GM19025 (cell line): ENCODE measurements around the gene GNS.
"Not testable (repeated sequence)": the region's sequence is repeated elsewhere in the genome, so short reads cannot be mapped to it uniquely, and the experiment has no call there.

Experiments
- ATAC-seq: cut with Tn5 transposase; IDR thresholded peaks from one replicate; pipeline ENCODE4 v1.9.1; 2021; ENCODE audit warnings: mild to moderate bottlenecking, low read depth, moderate library complexity; ENCODE audit not compliant: unreplicated experiment

The GNS gene

DNA sequence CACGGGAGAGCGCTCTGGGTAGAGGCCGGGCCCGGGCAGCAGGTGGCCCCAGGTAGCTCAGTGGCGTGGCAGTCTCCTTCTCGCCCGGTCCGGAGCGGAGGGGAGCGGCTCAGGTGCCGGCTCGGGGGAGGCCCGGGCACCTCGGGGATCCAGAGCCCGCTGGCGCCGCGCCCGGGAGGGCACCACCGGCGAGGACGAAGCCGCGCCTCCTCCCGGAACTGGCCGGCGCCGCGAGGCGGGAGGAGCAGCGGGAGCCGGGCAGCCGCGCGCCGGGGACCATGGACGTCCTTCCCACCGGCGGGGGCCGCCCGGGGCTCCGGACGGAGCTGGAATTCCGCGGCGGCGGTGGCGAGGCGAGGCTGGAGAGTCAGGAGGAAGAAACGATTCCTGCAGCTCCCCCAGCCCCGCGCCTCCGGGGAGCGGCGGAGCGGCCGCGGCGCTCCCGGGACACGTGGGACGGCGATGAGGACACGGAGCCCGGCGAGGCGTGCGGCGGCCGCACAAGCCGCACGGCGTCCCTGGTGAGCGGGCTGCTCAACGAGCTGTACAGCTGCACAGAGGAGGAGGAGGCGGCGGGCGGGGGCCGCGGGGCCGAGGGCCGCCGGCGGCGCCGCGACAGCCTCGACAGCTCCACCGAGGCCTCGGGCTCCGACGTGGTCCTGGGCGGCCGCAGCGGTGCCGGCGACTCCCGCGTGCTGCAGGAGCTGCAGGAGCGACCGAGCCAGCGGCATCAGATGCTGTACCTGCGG lies 21.5 kb upstream of the GNS start:
- peak; percentile 48 for ATAC-seq

- ATAC-seq: no peak
Observed at GRCh38 chr12:64780132-64780530, 20.9 kb upstream of the GNS start.

DNA sequence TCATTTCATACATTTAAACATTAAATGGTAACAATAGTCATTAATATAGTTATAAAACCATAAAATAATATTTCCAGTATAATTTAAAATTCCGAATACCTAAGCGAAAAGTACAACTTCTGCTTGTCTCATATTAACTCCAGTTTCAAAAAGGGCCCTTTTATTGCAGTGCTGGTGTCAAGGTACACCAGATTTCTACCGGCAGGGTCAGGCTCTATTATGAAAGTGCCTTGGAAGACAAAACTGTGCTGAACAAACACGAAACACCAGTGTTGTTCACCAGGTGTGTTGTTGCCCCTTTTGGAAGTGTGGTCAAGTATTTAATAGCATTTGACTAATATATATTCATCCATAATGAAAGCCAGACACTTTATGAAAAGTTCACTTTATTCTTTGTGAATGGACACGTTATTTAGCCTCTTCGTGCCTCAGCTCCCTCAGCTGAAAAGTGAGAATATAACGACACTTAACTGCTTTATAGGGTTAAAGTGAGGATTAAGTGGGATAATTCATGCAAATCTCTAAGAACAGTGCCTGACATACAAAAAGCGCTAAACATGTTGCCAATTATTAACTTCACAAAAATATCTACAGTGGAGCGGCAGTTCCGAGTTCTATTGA lies 20.3 kb upstream of the GNS start:
- ATAC-seq: no peak

DNA sequence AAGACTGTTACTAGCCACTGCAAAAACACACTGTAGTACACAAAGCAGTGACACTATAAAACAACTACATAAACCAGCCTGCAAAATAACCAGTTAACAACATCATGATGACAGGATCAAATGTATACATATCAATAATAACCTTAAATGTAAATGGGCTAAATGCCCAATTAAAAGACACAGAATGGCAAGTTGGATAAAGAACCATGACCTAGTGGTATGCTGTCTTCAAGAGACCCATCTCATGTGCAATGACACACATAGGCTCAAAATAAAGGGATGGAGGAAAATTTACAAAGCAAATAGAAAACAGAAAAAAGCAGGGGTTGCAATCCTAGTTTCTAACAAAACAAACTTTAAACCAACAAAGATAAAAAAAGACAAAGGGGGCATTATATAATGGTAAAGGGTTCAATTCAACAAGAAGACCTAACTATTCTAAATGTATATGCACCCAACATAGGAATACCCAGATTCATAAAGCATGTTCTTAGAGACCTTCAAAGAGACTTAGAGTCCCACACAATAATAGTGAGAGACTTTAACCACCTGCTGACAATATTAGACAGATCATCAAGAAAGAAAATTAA lies 16.0 kb upstream of the GNS start:
- not testable (repeated sequence) for ATAC-seq

DNA sequence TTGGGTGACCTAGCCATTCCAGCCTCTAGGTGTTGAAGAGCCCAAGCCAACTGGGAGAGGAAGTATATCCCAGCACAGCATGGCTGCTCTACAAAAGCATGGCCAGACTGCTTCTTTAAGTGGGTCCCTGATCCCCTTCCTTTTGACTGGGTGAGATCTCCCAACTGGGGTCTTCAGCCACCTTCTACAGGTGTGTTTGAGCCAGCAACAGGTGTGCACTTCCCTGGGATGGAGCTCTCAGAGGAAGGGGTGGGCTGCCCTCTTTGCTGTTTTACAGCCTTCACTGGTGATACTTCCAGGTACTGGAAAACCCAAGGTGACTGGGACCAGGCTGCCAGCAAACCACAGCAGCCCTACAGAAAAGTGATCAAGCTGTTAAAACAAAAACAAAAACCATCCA lies 14.2 kb upstream of the GNS start:
- ATAC-seq: no peak

DNA sequence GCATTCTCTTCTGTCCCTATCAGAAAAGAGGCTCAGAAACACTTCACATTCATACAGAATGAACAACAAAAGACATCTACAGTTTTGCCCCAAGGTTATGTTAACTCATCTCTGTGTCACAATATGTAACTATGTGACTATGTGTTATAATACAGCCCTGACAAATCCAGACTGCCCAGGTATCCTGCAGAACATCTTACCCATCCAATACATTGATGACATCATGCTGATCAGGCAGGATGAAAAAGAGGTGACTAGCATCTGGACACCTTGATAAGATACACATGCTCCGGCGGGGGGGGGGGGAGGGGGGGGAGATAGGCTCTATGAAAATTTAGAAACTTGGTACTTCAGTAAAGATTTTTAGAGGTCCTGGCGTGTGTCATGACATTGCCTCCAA lies 8.3 kb upstream of the GNS start:
- no peak for ATAC-seq

DNA sequence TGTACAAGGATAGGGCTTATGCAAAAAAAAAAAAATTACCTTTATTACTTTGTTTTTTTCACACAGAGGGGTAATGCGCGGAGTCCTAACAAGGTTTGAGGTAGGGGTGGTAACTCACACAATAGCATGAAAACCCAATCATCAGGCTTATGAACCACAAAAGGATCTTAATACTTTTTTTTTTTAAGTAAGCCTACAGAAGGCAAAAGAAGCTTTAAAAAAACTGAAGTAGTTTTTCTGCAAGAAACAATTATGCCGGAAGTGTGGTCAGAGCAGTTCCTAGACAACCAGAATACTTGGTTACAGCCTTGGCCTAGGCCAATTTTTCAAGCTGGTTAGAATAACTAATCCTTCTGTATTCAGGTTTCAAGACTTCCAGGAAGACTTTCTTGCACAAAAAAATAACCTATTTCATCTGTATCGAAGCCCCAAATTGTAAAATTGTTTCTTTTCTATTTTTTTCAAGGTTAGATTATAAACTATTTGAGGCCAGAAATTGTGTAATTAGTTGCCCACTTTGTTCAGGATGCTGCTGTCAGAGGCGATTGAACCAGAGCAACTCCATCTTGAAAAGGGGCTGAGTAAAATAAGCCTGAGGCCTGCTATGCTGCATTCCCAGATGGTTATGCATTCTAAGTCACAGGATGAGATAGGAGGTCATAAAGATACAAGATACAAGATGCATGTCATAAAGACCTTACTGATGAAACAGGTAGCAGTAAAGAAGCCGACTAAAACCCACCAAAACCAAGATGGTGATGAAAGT lies 1.8 kb upstream of the GNS start:
- no peak for ATAC-seq

- ATAC-seq: no peak
Observed at GRCh38 chr12:64757771-64758170, 1.4 kb downstream of the GNS start.

- ATAC-seq: peak; percentile 34
Observed at GRCh38 chr12:64756376-64756775, 2.8 kb downstream of the GNS start.

DNA sequence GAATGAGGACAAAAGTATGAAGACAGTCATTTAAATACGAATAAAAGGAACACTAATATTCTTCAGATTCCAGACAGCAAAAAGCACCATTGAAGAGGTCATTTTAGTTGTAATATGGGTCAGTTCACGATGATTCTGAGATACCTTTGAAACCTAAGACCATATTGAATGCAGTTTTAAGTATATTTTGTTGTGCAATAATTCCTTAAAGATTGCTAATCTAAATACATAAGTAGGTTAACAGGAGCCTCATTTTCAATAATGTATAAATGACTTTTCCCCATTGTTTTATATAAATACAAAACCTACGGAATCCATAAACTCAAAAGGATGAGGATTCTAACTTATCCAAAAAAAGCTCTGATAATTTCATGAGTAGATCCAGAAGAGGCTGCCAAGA lies 5.8 kb downstream of the GNS start:
- ATAC-seq: no peak

GRCh38 chr12:64752833-64753238 lies 6.4 kb downstream of the GNS start:
- ATAC-seq: no peak

- no peak for ATAC-seq
Observed at GRCh38 chr12:64752032-64752431, 7.2 kb downstream of the GNS start.

GRCh38 chr12:64749461-64750200 lies 9.6 kb downstream of the GNS start:
- ATAC-seq: no peak

DNA sequence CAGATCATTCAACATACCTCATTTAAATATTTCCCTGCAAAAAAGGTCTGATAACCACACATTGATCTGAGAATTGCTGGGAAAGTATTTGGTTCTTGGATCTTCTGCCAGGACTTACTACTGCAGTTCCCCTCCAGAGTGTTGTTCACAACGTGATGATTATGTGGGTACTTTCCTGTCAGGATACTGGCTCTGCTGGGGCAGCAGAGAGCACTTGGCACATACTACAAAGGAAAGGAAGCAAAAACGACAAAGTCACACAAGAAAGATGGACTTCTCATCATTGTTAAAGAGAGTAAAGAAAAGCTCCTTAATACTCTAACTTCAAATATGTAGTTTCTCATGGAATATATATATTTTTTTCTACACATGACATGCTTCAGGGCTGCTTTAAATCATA lies 11.5 kb downstream of the GNS start:
- no peak for ATAC-seq

DNA sequence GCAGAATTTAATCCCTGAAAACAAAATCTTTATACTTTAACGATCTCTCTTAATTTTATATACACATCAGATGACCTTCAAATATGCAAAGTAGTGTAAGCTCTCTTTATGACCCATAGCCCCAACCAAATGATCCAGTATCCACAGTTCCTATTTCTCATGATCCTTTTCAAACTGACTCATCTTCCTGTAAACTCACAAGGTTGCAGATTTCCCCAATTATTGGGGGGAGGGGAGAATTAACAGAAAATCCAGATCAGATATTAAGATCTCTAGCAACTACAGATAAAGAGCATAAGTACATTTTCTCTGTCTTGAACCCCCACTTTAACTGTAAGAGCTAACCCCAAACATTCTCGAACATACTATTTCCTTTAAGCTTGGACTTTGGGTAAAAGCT lies 12.5 kb downstream of the GNS start:
- no peak for ATAC-seq

DNA sequence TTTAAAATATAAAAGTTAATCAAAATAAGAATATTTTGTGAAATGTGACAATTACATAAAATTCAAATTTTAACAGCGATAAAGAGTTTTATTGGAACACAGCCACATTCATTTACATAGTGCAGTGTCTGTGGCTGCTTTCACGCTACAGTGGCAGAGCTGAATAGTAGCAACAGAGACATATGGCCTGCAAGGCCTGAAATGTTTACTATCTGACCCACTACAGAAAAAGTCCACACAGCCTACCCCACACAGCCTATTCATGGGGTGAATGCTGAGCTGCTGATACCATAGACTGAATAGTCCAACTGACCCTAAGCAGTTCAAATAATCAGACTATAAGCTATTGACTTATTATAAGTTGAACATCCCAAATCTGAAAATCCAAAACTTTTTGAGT lies 13.2 kb downstream of the GNS start:
- no peak for ATAC-seq

- ATAC-seq: no peak
Observed at GRCh38 chr12:64745259-64745807, 13.9 kb downstream of the GNS start.

DNA sequence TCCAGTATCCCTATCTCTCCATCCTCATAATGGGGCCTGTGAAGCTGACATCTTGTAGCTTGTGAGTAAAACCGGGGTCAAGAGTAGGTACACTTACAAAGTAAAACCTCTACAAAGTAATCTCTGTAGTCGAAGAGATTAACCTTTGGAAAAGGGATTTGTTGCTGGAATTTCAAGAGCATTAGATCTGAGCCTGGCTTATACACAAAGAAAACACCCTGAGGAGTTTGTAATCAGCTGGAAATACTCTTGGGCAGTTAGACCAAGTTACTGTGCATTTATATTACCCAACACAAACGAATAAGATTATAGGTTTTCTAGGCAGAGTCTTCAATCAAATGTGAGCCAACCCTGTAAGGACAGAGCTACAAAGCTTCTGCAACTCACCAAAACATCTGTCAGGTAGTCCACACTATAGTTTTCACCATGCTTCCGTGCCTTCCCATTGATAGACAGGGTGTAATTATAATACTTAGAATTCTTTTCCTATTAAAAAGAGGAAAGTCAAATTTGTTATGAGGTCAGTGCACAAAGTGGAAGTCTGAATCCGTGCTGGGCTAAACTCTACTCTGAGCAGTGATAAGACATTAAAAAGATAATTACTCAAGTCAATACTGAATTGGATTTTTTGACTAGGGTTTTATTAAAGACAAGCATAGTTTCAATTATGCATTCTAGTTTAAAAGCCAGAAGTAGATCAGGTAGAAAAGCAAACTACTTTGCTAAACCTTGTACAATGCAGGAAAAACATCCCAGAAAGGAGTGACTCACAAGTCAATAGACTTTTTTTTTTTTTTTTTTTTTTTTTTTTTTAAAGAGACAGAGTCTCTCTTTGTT lies 14.6 kb downstream of the GNS start:
- no peak for ATAC-seq

- no peak for ATAC-seq
Observed at GRCh38 chr12:64743206-64743605, 16.0 kb downstream of the GNS start.
